ENCODE data around the gene PHTF1.

PHTF1 gene

DNA sequence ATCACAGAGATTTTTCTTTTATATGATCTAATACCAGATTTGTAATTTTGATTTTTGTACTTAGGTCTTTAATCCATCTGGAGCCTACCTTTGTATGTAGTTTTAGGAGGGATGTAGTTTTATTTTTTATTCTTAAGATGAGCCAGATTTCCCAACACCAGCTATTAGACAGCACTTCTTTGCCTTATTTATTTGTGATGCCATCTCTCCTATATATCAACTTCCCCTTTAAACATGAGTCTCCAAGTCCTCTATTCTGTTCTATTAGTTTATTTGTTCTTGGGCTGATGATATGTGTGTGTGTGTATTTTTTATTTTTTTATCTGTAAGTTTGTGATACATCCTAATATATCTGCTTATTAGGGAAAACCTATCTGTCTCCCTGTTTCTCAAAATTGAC, 94.2 kb downstream of the PHTF1 start:
- Mint-ChIP-seq H3K27ac (no peak overlapping the region), H3K27me3 (ENCODE audit: low read depth) (no peaks in the 10 kb centered on the region), H3K9me3 (peaks cover 10% of the 10 kb centered on the region), H3K36me3 (ENCODE audit: low read depth) (peaks cover 39% of the 10 kb centered on the region), H3K4me1 (peaks cover 3% of the 10 kb centered on the region), H3K4me3 (no peak overlapping the region)
- TF ChIP-seq, protein P1, sequence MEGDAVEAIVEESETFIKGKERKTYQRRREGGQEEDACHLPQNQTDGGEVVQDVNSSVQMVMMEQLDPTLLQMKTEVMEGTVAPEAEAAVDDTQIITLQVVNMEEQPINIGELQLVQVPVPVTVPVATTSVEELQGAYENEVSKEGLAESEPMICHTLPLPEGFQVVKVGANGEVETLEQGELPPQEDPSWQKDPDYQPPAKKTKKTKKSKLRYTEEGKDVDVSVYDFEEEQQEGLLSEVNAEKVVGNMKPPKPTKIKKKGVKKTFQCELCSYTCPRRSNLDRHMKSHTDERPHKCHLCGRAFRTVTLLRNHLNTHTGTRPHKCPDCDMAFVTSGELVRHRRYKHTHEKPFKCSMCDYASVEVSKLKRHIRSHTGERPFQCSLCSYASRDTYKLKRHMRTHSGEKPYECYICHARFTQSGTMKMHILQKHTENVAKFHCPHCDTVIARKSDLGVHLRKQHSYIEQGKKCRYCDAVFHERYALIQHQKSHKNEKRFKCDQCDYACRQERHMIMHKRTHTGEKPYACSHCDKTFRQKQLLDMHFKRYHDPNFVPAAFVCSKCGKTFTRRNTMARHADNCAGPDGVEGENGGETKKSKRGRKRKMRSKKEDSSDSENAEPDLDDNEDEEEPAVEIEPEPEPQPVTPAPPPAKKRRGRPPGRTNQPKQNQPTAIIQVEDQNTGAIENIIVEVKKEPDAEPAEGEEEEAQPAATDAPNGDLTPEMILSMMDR (IDR thresholded peaks at IDR 0.05; ENCODE audit: unreplicated experiment in 3 of 3): no peak

DNA sequence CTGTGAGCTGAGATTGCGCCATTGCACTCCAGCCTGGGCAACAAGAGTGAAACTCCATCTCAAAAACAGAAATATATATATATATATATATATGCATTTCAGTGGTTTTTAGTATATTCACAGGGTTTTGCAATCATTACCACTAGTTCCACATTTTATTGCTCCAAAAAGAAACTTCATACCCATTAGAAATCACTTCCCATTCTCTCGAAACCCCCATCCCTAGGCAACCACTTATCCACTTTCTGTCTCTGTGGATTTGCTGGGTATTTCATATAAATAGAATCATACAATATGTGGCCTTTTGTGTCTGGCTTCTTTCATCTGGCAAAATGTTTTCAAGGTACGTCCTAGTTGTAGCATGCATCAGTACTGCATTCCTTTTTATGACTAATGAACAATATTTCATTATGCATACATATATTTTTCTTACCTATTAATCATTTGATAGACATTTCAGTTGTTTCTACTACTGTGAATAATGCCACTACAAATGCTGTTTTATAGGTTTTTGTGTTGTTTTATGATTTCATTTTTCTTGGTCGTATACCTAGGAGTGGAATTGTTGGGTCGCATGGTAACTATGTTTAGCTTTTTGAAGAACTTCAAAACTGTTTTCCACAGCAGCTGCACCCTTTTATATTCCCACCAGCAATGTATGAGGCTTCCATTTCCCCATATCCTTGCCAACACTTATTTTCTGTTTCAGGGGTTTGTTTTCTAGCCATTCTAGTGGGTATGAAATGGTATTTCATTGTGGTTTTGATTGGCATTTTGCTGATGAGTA, 95.9 kb downstream of the PHTF1 start:
- Mint-ChIP-seq H3K9me3 (peaks cover 10% of the 10 kb centered on the region), H3K27ac (no peak overlapping the region), H3K36me3 (ENCODE audit: low read depth) (peaks cover 40% of the 10 kb centered on the region), H3K27me3 (ENCODE audit: low read depth) (no peaks in the 10 kb centered on the region), H3K4me1 (peaks cover 16% of the 10 kb centered on the region), H3K4me3 (no peak overlapping the region)
- TF ChIP-seq, protein P1 (IDR thresholded peaks at IDR 0.05; ENCODE audit: unreplicated experiment in 3 of 3): no peak

DNA sequence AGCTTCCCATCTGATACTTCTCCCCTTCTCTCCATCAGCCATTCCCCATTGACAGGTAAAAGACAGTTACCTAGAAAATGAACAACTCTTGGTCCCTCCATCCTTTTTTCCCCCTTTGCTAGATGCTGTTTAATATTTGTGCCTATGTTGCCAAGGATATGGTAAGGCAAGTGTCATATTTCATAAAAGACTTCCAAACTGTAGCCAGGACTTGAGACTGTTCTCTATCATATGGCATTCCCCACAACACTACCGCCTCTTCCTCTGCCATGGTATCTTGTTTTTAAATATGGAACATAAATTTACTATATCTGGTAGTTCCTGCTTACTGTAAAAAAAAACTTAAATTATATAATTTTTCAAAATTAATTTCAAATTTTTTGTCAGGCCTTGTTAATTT, 97.2 kb downstream of the PHTF1 start:
- no peak overlapping the region for H3K27ac Mint-ChIP-seq
- no peak overlapping the region for H3K4me3 Mint-ChIP-seq
- no peaks in the 10 kb centered on the region for H3K27me3 Mint-ChIP-seq (ENCODE audit: low read depth)
- H3K9me3 Mint-ChIP-seq: peaks cover 10% of the 10 kb centered on the region
- H3K36me3 Mint-ChIP-seq (ENCODE audit: low read depth): peaks cover 28% of the 10 kb centered on the region
- TF ChIP-seq, protein P1 (IDR thresholded peaks at IDR 0.05; ENCODE audit: unreplicated experiment in 3 of 3): no peak
- peaks cover 23% of the 10 kb centered on the region for H3K4me1 Mint-ChIP-seq

DNA sequence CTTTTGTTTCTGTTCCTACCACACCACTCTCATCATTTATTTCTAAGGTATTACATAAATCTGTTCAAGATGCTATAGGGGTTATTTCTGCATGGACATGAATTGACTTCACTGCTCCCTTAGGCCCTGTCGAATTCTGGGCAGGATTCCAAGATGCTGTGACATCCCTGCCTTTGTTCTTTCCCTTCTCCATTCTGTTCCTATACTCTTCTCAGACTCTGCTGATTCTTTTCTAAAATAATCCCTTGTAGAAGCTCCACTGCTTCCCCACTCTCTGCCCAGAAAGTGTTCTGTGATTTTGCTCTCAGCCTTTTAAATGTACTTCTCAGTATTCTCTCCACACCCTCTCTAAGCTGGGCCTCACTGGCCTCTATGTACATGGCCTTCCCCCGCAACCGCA, 99.2 kb downstream of the PHTF1 start:
- peaks cover 28% of the 10 kb centered on the region for H3K4me1 Mint-ChIP-seq
- no peaks in the 10 kb centered on the region for H3K9me3 Mint-ChIP-seq
- TF ChIP-seq, protein P1 (IDR thresholded peaks at IDR 0.05; ENCODE audit: unreplicated experiment in 3 of 3): no peak
- H3K27ac Mint-ChIP-seq: peak overlapping the region; percentile 0 to 67 (median 30)
- no peaks in the 10 kb centered on the region for H3K27me3 Mint-ChIP-seq (ENCODE audit: low read depth)
- peaks cover 15% of the 10 kb centered on the region for H3K36me3 Mint-ChIP-seq (ENCODE audit: low read depth)
- H3K4me3 Mint-ChIP-seq: no peak overlapping the region

DNA sequence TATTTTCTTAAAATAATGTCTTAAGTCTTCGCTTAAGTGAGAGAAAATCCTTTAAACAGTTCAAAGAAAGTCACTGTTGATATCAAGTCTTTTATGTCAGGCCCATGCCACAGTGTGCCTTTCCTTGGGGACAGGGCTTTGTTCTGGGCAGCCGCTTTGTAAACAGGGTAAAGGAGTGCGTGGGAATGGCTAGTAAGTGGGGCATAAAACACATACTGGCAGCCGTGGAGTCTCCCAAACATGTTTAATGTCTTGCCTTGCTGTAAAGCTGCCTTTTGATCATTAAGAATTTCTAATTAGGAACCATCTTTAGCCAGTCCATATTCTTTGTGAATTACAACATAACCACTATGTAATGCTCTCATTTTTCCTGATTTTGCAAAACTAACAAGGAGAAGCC, 99.7 kb downstream of the PHTF1 start:
- Mint-ChIP-seq H3K27ac (peak overlapping the region; percentile 0 to 67 (median 30)), H3K36me3 (ENCODE audit: low read depth) (peaks cover 15% of the 10 kb centered on the region), H3K27me3 (ENCODE audit: low read depth) (no peaks in the 10 kb centered on the region), H3K9me3 (no peaks in the 10 kb centered on the region), H3K4me1 (peaks cover 28% of the 10 kb centered on the region), H3K4me3 (no peak overlapping the region)
- TF ChIP-seq, protein P1 (IDR thresholded peaks at IDR 0.05; ENCODE audit: unreplicated experiment in 3 of 3): no peak

DNA sequence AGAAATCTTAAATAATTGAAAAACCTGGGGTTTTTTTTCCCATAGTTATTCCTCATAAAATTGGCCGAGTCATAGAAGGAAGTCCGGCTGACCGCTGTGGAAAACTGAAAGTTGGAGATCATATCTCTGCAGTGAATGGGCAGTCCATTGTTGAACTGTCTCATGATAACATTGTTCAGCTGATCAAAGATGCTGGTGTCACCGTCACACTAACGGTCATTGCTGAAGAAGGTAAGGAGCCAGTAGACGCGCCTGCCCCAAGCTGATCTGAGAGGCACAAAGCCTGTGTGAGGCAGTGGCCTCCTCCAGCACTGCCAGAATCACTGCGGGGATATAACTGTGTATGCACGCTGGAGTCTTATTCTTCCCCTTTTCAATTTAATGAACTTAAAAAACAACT, 100.3 kb downstream of the PHTF1 start:
- Mint-ChIP-seq H3K9me3 (no peaks in the 10 kb centered on the region), H3K4me3 (no peak overlapping the region), H3K4me1 (peaks cover 28% of the 10 kb centered on the region), H3K27ac (peak overlapping the region; percentile 0 to 67 (median 30)), H3K27me3 (ENCODE audit: low read depth) (no peaks in the 10 kb centered on the region), H3K36me3 (ENCODE audit: low read depth) (peaks cover 14% of the 10 kb centered on the region)
- TF ChIP-seq, protein P1 (IDR thresholded peaks at IDR 0.05; ENCODE audit: unreplicated experiment in 3 of 3): no peak

Measured in nephron (organoid).